Muscle of leg (tissue), 11 donors: ENCODE data around the gene CDC42EP1. TPM values are rescaled to one million over a fixed set of nuclear protein-coding genes. Genes with fewer than 3 reads are reported as not detected.
A peak's percentile ranks its signal among the peaks of the same experiment; 100 is the strongest.
"Not testable (repeated sequence)": the region's sequence is repeated elsewhere in the genome, so short reads cannot be mapped to it uniquely, and the experiment has no call there.

Experiments used
- DNase-seq: peaks from one replicate; pipeline ENCODE4 v3.0.0; 2013
- H3K27ac ChIP-seq: one replicate; pipeline ENCODE4 v1.5.1; 2013; ENCODE audit warnings: mild to moderate bottlenecking, low read length, control low read depth
- H3K27me3 ChIP-seq: one replicate; pipeline ENCODE4 v1.6.1; 2013; ENCODE audit warnings: low read length; ENCODE audit not compliant: control insufficient read depth, insufficient read depth
- H3K36me3 ChIP-seq: one replicate; pipeline ENCODE4 v1.6.1; 2013; ENCODE audit warnings: low read length; ENCODE audit not compliant: control insufficient read depth, insufficient read depth
- H3K4me1 ChIP-seq: one replicate; pipeline ENCODE4 v1.6.1; 2013; ENCODE audit warnings: low read length; ENCODE audit not compliant: control insufficient read depth, insufficient read depth
- H3K4me3 ChIP-seq: one replicate; pipeline ENCODE4 v1.5.1; 2013; ENCODE audit warnings: low read length, control low read depth
- H3K9me3 ChIP-seq: replicated peaks from 2 replicates; pipeline ENCODE4 v1.6.1; 2013; ENCODE audit warnings: low read depth, low read length; ENCODE audit not compliant: control insufficient read depth
- WGBS: methylation state at CpG from one replicate; pipeline ENCODE4 v1.1.5; 2013; ENCODE audit warnings: missing lambda C conversion rate; ENCODE audit not compliant: insufficient coverage; 5-methylcytosine and 5-hydroxymethylcytosine counted together
- polyA plus RNA-seq, 8 donors: library from polyadenylated mRNA; unstranded; fragments of 120-200 nt; gene quantifications; one replicate each; pipeline versions ENCODE4 v1.2.1 to v1.2.3, GENCODE V29; 2013; ENCODE audit warnings: inconsistent platforms in 1 of 8, low replicate concordance in 1 of 8; ENCODE audit not compliant: insufficient read length in 8 of 8, insufficient read depth in 1 of 8
- total RNA-seq: library from RNA; stranded (reverse); fragments of 120-200 nt; gene quantifications from one replicate; pipeline ENCODE4 v1.2.4, GENCODE V29; 2013

Gene CDC42EP1
- total and polyA plus RNA-seq, 9 donors, result 14.9 to 53.9 (median 50.3) TPM

- DNase-seq, result peak; percentile 62
- Histone ChIP-seq H3K27me3 (no peaks in the 10 kb centered on the region), H3K27ac (peak overlapping the region; percentile 100), H3K36me3 (peaks cover 13% of the 10 kb centered on the region), H3K9me3 (no peaks in the 10 kb centered on the region), H3K4me1 (peaks cover 51% of the 10 kb centered on the region), H3K4me3 (peak overlapping the region; percentile 89)
- WGBS, result 8% methylated on average over 26 of the region's 26 CpGs
Measured at GRCh38 chr22:37609240-37610152, 49.2 kb downstream of the CDC42EP1 start.

GRCh38 chr22:37610153-37610475 lies 49.8 kb downstream of the CDC42EP1 start:
- DNase-seq, H3K9me3 ChIP-seq, H3K27me3 ChIP-seq: not testable (repeated sequence)
- peak overlapping the region; percentile 89 for H3K4me3 ChIP-seq
- H3K36me3 ChIP-seq, result peaks cover 18% of the 10 kb centered on the region
- H3K27ac ChIP-seq, result peak overlapping the region; percentile 100
- 92% methylated on average over 2 of the region's 3 CpGs for WGBS
- peaks cover 51% of the 10 kb centered on the region for H3K4me1 ChIP-seq

- no peak overlapping the region for H3K4me3 ChIP-seq
- 100% methylated on average over 4 of the region's 15 CpGs for WGBS
- H3K27me3 ChIP-seq, result no peaks in the 10 kb centered on the region
- peak overlapping the region; percentile 65 for H3K27ac ChIP-seq
- peak; percentile 77 for DNase-seq
- H3K9me3 ChIP-seq, result no peaks in the 10 kb centered on the region
- peaks cover 18% of the 10 kb centered on the region for H3K36me3 ChIP-seq
- H3K4me1 ChIP-seq, result peaks cover 51% of the 10 kb centered on the region
Measured at GRCh38 chr22:37610480-37611129, 50.3 kb downstream of the CDC42EP1 start.

- 43% methylated on average over 3 of the region's 6 CpGs for WGBS
- peak overlapping the region; percentile 65 for H3K27ac ChIP-seq
- H3K4me1 ChIP-seq, result peaks cover 51% of the 10 kb centered on the region
Measured at GRCh38 chr22:37611207-37611606, 50.9 kb downstream of the CDC42EP1 start.

GRCh38 chr22:37616201-37617083 lies 56.2 kb downstream of the CDC42EP1 start:
- Histone ChIP-seq H3K9me3 (no peaks in the 10 kb centered on the region), H3K4me1 (peaks cover 15% of the 10 kb centered on the region), H3K27me3 (no peaks in the 10 kb centered on the region), H3K36me3 (peaks cover 56% of the 10 kb centered on the region), H3K4me3 (no peak overlapping the region), H3K27ac (no peak overlapping the region)
- WGBS, result 84% methylated on average over 20 of the region's 27 CpGs
- peak; percentile 14 for DNase-seq

More at GRCh38 chr22:37611207-37611606, 50.9 kb downstream of the CDC42EP1 start:
- Histone ChIP-seq H3K27me3 (no peaks in the 10 kb centered on the region), H3K4me3 (no peak overlapping the region), H3K9me3 (no peaks in the 10 kb centered on the region), H3K36me3 (peaks cover 21% of the 10 kb centered on the region)
- DNase-seq, result no peak

GRCh38 chr22:37617431-37617830 lies 57.2 kb downstream of the CDC42EP1 start:
- no peaks in the 10 kb centered on the region for H3K27me3 ChIP-seq
- whole genome bisulfite sequencing, result no CpG with 5 or more reads among the region's 1 CpG
- peaks cover 63% of the 10 kb centered on the region for H3K36me3 ChIP-seq
- H3K27ac ChIP-seq, result no peak overlapping the region
- no peaks in the 10 kb centered on the region for H3K9me3 ChIP-seq
- no peak overlapping the region for H3K4me3 ChIP-seq
- no peak for DNase-seq
- peaks cover 13% of the 10 kb centered on the region for H3K4me1 ChIP-seq

GRCh38 chr22:37618072-37618656 lies 57.9 kb downstream of the CDC42EP1 start:
- Histone ChIP-seq H3K27ac (no peak overlapping the region), H3K36me3 (peaks cover 66% of the 10 kb centered on the region), H3K4me1 (peaks cover 10% of the 10 kb centered on the region), H3K4me3 (no peak overlapping the region), H3K9me3 (no peaks in the 10 kb centered on the region), H3K27me3 (no peaks in the 10 kb centered on the region)
- WGBS, result 78% methylated on average over 1 of the region's 14 CpGs
- DNase-seq, result no peak

GRCh38 chr22:37618674-37619073 lies 58.4 kb downstream of the CDC42EP1 start:
- no peak overlapping the region for H3K4me3 ChIP-seq
- no peak for DNase-seq
- 83% methylated on average over 2 of the region's 6 CpGs for WGBS
- no peaks in the 10 kb centered on the region for H3K27me3 ChIP-seq
- peaks cover 69% of the 10 kb centered on the region for H3K36me3 ChIP-seq
- H3K9me3 ChIP-seq, result no peaks in the 10 kb centered on the region
- peaks cover 12% of the 10 kb centered on the region for H3K4me1 ChIP-seq
- H3K27ac ChIP-seq, result no peak overlapping the region
